Left ventricle myocardium inferior (tissue), 1 donor: Measurements from ENCODE around the gene ADPGK. TPM values are rescaled to one million over a fixed set of nuclear protein-coding genes. Genes with fewer than 3 reads are reported as not detected.

Experiments used
- DNase-seq: peaks from one replicate; pipeline ENCODE4 v3.0.0-alpha.2; 2020
- H3K27ac ChIP-seq: fragments of 200-600 bp; replicated peaks from 2 replicates; pipeline ENCODE4 v1.8.0; 2021
- H3K27me3 ChIP-seq: fragments of 200-600 bp; 2 replicates; pipeline ENCODE4 v1.8.0; 2021; ENCODE audit warnings: low read depth
- H3K36me3 ChIP-seq: fragments of 200-600 bp; 2 replicates; pipeline ENCODE4 v1.8.0; 2021
- H3K4me1 ChIP-seq: fragments of 200-600 bp; 2 replicates; pipeline ENCODE4 v1.8.0; 2021
- H3K4me3 ChIP-seq: fragments of 200-600 bp; 2 replicates; pipeline ENCODE4 v1.8.0; 2021; ENCODE audit warnings: mild to moderate bottlenecking, moderate library complexity
- H3K9me3 ChIP-seq: fragments of 200-600 bp; replicated peaks from 2 replicates; pipeline ENCODE4 v1.8.0; 2021
- CTCF ChIP-seq: fragments of 200-600 bp; IDR thresholded peaks from 2 replicates; pipeline ENCODE4 v1.8.0; 2021; ENCODE audit warnings: antibody characterized with exemption, mild to moderate bottlenecking, borderline replicate concordance
- intact Hi-C: fragments of 100-400 bp; cut with micrococcal nuclease; formaldehyde crosslinking; loops from one replicate; pipeline ENCODE4 v1.11.0; 2022
- total RNA-seq: library from RNA; stranded (reverse); fragmentation: NEBNext Ultra II Directional; extraction: Animal tissue kit (Norgen Biotek cat#: 25700); gene quantifications from one replicate; pipeline ENCODE4 v1.2.1, GENCODE V29; 2021
- donor health status: DM: no; HTN: yes; CAD: no; lungs with severe emphysema.

Gene ADPGK
- total RNA-seq, 1 donor from 2014 or later, result 9.1 TPM

DNA sequence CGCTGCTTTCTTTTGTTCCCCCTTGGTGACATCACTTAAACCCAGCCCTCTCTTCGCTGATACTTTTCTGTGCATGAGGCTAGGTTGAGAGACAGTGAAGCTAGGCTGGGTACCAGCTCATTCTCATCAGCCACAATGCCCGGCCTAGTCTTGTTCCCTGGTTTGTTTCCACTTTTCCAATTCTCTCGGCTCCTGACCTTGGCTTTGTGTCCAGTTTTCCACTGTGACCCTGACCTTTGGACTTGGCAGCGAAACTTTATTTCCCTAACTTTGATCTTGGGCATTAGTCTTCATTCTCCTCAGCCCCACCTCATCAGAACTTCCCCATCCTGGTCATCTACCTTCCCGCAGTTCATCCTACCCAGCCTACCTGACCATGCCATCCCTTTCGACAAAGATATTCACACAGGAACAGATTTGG, 908 bp upstream of the ADPGK start:
- no peaks in the 10 kb centered on the region for H3K27me3 ChIP-seq
- peaks cover 38% of the 10 kb centered on the region for H3K4me1 ChIP-seq
- H3K27ac ChIP-seq, result peak overlapping the region; percentile 95
- intact Hi-C loops, result no loop called here
- DNase-seq, result no peak
- H3K9me3 ChIP-seq, result no peaks in the 10 kb centered on the region
- no peaks in the 10 kb centered on the region for H3K36me3 ChIP-seq
- peak overlapping the region; percentile 100 for H3K4me3 ChIP-seq
- TF ChIP-seq CTCF, result no peak

DNA sequence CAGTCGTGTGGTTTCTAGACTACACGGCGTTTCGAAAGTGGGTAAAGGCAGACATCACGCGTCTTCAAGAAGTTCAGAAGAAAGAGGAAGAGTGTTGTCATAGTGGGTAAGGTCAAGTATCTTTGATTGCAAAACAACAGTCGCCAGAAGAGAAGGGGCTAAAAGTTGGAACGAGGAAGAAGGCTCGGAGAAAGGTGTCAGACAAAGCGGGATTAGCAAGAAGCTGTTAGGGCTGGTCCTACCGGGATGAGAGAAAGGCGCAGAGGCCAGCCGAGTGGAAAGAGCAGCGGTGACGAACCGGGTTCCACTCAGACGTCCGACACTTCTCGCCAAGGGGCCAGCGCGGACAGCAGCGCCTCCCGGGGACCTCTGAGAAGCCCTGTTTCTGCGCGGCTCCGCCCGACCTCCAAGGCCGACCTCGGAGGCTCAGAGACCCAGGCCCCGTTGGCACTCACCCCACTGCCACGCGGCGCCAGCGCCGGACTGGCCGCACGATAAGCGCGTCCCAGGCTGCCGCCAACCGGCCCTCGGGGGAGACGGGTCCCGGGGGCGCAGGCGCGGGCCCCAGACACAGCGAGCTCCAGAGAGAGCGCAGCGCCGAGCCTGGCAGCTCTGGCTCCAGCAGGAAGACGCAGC, 436 bp downstream of the ADPGK start:
- Histone ChIP-seq H3K9me3 (no peaks in the 10 kb centered on the region), H3K27me3 (no peaks in the 10 kb centered on the region), H3K4me1 (peaks cover 41% of the 10 kb centered on the region), H3K27ac (peak overlapping the region; percentile 95), H3K4me3 (peak overlapping the region; percentile 100), H3K36me3 (no peaks in the 10 kb centered on the region)
- intact Hi-C loops, result no loop called here
- no peak for TF ChIP-seq CTCF
- DNase-seq, result peak; percentile 55

DNA sequence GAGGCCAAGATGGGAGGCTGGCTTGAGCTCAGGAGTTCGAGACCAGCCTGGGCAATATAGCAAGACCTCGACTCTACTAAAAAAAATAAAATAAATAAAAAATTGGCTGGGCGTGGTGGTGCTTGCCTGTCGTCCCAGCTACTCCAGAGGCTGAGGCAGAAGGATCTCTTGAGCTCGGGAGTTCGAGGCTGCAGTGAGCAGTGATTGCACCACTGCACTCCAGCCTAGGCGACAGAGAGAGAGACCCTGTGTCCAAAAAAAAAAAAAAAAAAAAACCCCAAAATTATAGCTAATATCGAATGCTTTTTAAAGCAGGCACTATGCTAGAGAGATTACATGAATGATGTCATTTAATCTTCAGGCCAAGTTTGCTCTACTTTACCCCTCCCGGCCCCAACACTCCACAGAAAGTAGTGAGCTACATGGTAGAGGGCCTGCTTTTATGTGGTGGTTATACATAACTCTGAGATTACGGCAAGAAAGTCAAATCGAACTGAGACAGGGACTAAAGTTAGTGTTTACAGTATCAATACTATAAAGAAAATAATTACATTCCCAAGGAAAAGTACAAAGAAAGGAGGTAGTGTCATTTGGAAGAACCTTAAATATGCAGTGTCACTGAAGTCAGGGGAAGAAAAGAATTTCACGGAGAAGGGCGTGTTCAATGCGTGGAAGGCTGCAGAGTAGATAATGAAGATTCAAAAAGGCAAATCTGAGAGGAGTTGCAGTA, 1.1 kb downstream of the ADPGK start:
- peaks cover 41% of the 10 kb centered on the region for H3K4me1 ChIP-seq
- H3K36me3 ChIP-seq, result peaks cover 4% of the 10 kb centered on the region
- TF ChIP-seq CTCF, result no peak
- peak overlapping the region; percentile 100 for H3K4me3 ChIP-seq
- no peaks in the 10 kb centered on the region for H3K27me3 ChIP-seq
- no peak for DNase-seq
- H3K9me3 ChIP-seq, result no peaks in the 10 kb centered on the region
- intact Hi-C loops, result no loop called here
- H3K27ac ChIP-seq, result peak overlapping the region; percentile 95

GRCh38 chr15:72781631-72782030, 1.9 kb downstream of the ADPGK start:
- no peak overlapping the region for H3K27ac ChIP-seq
- no peak for TF ChIP-seq CTCF
- peak overlapping the region; percentile 100 for H3K4me3 ChIP-seq
- peaks cover 41% of the 10 kb centered on the region for H3K4me1 ChIP-seq
- intact Hi-C loops, result no loop called here
- peaks cover 8% of the 10 kb centered on the region for H3K36me3 ChIP-seq
- DNase-seq, result no peak
- no peaks in the 10 kb centered on the region for H3K27me3 ChIP-seq
- no peaks in the 10 kb centered on the region for H3K9me3 ChIP-seq

DNA sequence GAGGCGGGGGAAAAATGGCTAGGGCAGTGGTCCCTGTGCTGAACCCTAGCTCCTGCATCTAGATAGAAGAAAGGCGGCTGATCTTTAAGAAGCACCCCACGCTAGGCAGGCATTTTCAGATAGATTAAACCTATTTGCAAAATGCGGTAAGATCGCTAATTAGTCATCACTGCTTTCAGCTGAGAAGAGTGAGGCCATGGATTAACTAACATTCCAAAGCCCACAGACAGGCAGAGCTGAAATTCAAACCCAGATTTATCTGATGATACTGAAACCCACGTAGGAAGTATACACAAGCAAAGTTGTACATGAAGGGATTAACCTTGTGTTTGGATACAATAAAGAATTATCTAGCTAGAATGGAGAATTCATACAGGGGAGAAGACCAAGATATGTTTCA, 4.8 kb downstream of the ADPGK start:
- intact Hi-C loops, result no loop called here
- H3K36me3 ChIP-seq, result peaks cover 18% of the 10 kb centered on the region
- TF ChIP-seq CTCF, result no peak
- H3K4me1 ChIP-seq, result peaks cover 30% of the 10 kb centered on the region
- DNase-seq, result no peak
- no peak overlapping the region for H3K27ac ChIP-seq
- no peak overlapping the region for H3K4me3 ChIP-seq
- no peaks in the 10 kb centered on the region for H3K9me3 ChIP-seq
- no peaks in the 10 kb centered on the region for H3K27me3 ChIP-seq
